Activated CD8-positive, alpha-beta memory T cell treated with anti-CD3 and anti-CD28 coated beads for 24 hours (primary cell): ENCODE data around the gene BEST1.
"Not testable (repeated sequence)": the region's sequence is repeated elsewhere in the genome, so short reads cannot be mapped to it uniquely, and the experiment has no call there.

Source experiments
- DNase-seq: peaks from one replicate; pipeline ENCODE4 v3.0.0-alpha.2; 2020

Gene BEST1

GRCh38 chr11:61980783-61981541, 30.8 kb downstream of the BEST1 start:
- peak; percentile 38 for DNase-seq

GRCh38 chr11:61983419-61983818, 33.3 kb downstream of the BEST1 start:
- DNase-seq, result no peak

DNA sequence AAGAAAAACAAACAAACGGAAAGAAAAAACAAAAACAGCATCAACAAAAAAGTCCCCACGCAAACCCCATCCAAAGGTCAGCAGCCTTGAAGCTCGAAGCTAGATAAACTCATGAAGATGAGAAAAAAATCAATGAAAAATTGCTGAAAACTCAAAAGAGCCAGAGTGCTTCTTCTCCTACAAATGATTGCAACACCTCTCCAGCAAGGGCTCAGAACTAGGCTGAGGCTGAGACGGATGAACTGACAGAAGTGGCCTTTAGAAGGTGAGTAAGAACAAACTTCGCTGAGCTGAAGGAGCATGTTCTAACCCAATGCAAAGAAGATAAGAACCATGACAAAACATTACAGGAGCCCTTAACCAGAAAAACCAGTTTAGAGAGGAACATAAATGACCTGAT, 35.7 kb downstream of the BEST1 start:
- no peak for DNase-seq

- DNase-seq, result no peak
Measured at GRCh38 chr11:61994981-61995380, 44.8 kb downstream of the BEST1 start.

- no peak for DNase-seq
Measured at GRCh38 chr11:61996933-61997332, 46.8 kb downstream of the BEST1 start.

- DNase-seq, result no peak
Measured at GRCh38 chr11:61999141-61999975, 49.2 kb downstream of the BEST1 start.

- DNase-seq, result no peak
Measured at GRCh38 chr11:62000539-62001446, 50.6 kb downstream of the BEST1 start.

DNA sequence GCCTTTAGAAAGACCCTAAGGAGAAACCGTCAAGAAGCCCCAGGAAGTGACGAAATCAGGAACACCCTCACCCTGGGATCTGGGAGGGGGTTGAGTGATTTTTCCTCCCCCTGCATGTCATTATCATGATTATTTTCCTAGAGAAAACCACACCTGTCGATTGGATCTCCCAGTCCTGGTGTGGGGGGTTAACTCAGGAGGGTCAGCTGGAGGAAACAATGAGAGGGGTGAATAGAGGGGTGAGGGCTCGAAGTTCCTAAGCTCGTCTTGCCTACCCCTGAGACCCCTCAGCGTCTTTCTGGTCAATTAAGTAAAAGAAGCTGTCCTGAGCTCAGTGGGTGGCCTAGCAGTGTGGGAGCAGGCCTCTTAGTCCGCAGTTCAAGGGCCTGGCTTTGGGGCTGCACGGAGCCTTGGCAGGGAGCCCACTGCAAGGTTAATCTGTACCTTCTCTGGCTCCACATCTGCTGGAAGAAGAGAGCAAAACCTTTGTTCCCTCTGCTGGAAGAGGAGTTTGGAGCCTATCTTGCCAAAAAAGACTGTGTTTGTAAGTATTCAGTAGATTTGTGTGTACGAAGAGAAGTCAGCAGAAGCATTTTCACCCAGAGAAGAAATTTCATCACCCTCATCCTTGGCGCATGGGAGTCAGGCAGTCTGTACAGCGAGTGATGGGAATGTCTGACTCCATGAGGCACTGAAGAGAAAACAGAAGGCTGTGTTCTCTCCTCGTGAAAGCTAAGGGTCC, 51.5 kb downstream of the BEST1 start:
- DNase-seq, result no peak

DNA sequence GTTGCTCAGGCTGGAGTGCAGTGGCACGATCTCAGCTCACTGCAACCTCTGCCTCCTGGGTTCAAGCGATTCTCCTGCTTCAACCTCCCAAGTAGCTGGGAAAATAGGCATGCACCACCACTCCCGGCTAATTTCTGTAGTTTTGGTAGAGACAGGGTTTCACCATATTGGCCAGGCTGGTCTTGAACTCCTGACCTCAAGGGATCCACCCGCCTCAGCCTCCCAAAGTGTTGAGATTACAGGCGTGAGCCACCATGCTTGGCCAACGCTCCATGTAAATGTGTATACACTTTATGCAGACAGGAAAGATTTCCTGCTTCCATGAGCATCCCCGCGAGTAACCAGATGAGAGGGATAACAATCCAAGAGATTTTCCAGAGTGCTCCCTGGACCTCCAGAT, 52.1 kb downstream of the BEST1 start:
- not testable (repeated sequence) for DNase-seq

- DNase-seq, result no peak
Measured at GRCh38 chr11:62004473-62004872, 54.3 kb downstream of the BEST1 start.

DNA sequence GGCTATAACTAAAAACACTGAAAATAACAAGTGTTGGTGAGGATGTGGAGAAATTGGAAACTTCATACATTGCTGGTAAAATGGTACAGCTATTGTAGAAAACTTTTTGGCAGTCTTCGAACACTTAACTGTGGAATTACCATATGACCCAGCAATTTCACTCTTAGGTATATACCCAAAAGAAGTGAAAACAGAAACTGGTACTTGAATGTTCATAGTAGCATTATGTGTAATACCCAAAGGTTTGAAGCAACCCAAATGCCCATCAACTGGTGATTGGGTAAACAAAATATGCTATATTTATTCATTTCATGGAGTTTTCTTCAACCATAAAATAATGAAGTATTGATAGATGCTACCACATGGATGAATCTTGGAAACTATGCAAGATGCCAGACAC, 58.0 kb downstream of the BEST1 start:
- no peak for DNase-seq

GRCh38 chr11:62010935-62011528, 60.9 kb downstream of the BEST1 start:
- DNase-seq, result no peak

- no peak for DNase-seq
Measured at GRCh38 chr11:62011881-62012280, 61.7 kb downstream of the BEST1 start.

GRCh38 chr11:62012451-62012831, 62.3 kb downstream of the BEST1 start:
- DNase-seq, result no peak

- no peak for DNase-seq
Measured at GRCh38 chr11:62012832-62013461, 62.8 kb downstream of the BEST1 start.
